Thoracic aorta (tissue), 2 donors: ENCODE measurements around the gene OR52E6. TPM values are rescaled to one million over a fixed set of nuclear protein-coding genes. Genes with fewer than 3 reads are reported as not detected.

Source experiments
- ATAC-seq: fragments of 150-250 bp; one replicate; pipeline ENCODE4 v1.8.0; 2017; ENCODE audit warnings: low read depth; ENCODE audit not compliant: insufficient number of reproducible peaks, low FRiP score
- DNase-seq: peaks from one replicate; pipeline ENCODE4 v3.0.0-alpha.2; 2020; ENCODE audit warnings: low spot score
- H3K27ac ChIP-seq, 2 donors: fragments of 200-600 bp; sonication (generic); 1 replicate in 1 of 2; 2 replicates in 1 of 2; pipeline ENCODE4 v1.5.1; 2016; ENCODE audit warnings: mild to moderate bottlenecking in 2 of 2, moderate library complexity in 2 of 2
- H3K27me3 ChIP-seq: fragments of 200-600 bp; sonication (generic); replicated peaks from 2 replicates; pipeline ENCODE4 v1.6.0; 2016; ENCODE audit warnings: mild to moderate bottlenecking; ENCODE audit not compliant: insufficient read depth
- H3K36me3 ChIP-seq: fragments of 200-600 bp; sonication (generic); one replicate; pipeline ENCODE4 v1.5.1; 2016
- H3K4me1 ChIP-seq, 2 donors: fragments of 200-600 bp; sonication (generic); 1 replicate in 1 of 2; 2 replicates in 1 of 2; pipeline versions ENCODE4 v1.5.1 to v1.6.0; 2016; ENCODE audit warnings: low read depth in 2 of 2, mild to moderate bottlenecking in 1 of 2; ENCODE audit not compliant: control insufficient read depth in 1 of 2
- H3K4me3 ChIP-seq: fragments of 200-600 bp; sonication (generic); 2 replicates; pipeline ENCODE4 v1.5.1; 2016; ENCODE audit warnings: mild to moderate bottlenecking
- H3K9me3 ChIP-seq: fragments of 200-600 bp; sonication (generic); 2 replicates; pipeline ENCODE4 v1.5.1; 2016
- CTCF ChIP-seq: fragments of 200-600 bp; sonication (generic); IDR thresholded peaks from one replicate; pipeline ENCODE4 v1.5.1; 2019; ENCODE audit warnings: antibody characterized with exemption
- total RNA-seq, 2 donors: library from RNA; depleted of rRNA; stranded (reverse); fragments of >200 nt; gene quantifications; one replicate each; pipeline versions ENCODE4 v1.1.0 to v1.2.3, GENCODE V29; 2016

The OR52E6 gene
- total RNA-seq, 2 donors from 2014 or later, result not detected

- no peak for ATAC-seq
- Histone ChIP-seq H3K27me3 (no peaks in the 10 kb centered on the region), H3K4me1 (no peaks in the 10 kb centered on the region), H3K4me3 (no peak within 1 kb of the TSS), H3K9me3 (no peaks in the 10 kb centered on the region), H3K27ac (no peak within 1 kb of the TSS), H3K36me3 (no peaks in the 10 kb centered on the region)
- TF ChIP-seq CTCF, result no peak
- no peak for DNase-seq
Observed at GRCh38 chr11:5880329-5880728, 38.6 kb upstream of the OR52E6 start, which contains the start of gene OR52E4. TSS of gene OR52E4 (plus strand) at chr11:5880629. CDS start at chr11:5884293, 3,664 bp downstream.

DNA sequence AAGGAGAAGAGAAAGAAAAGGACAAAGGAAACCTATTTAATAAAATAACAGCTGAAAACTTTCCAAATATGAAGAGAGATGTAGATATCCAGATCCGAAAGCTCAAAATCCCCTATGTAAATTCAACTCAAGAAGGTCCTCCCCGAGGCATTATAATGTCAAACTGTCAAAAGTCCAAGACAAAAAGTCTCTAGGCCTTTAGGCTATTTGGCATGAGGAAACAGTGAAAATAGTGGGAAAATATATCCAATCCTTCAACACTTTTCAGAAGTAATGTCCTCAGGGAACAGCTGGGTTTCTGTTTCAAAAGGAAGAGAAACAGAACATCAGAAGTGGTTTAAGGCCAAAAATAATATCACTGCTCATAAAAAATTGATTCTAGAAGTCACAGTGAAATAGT lies 36.9 kb upstream of the OR52E6 start:
- no peak for TF ChIP-seq CTCF
- no peaks in the 10 kb centered on the region for H3K9me3 ChIP-seq

DNA sequence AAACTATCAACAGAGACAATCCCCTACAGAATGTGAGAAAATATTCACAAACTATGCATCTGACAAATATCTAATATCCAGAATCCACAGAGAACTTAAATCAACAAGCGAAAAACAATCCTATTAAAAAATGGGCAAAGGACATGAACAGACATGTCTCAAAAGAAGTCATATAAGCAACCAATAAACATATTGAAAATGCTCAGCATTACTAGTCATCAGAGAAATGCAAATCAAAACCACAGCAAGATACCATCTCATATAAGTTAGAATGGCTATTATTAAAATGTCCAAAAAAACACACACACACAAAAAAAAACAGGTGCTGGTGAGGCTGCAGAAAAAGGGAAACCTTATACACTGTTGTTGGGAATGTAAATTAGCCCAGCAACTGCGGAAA lies 24.1 kb upstream of the OR52E6 start:
- Histone ChIP-seq H3K4me1 (no peaks in the 10 kb centered on the region), H3K27ac (no peak overlapping the region), H3K27me3 (no peaks in the 10 kb centered on the region), H3K4me3 (no peak overlapping the region), H3K36me3 (no peaks in the 10 kb centered on the region), H3K9me3 (no peaks in the 10 kb centered on the region)
- ATAC-seq (no peak), DNase-seq (no peak)
- TF ChIP-seq CTCF, result no peak

More for the DNA sequence above, 36.9 kb upstream of the OR52E6 start:
- H3K27me3 ChIP-seq, result no peaks in the 10 kb centered on the region
- H3K27ac ChIP-seq, result no peak overlapping the region
- no peak for ATAC-seq
- no peak overlapping the region for H3K4me3 ChIP-seq
- no peak for DNase-seq
- H3K36me3 ChIP-seq, result no peaks in the 10 kb centered on the region
- H3K4me1 ChIP-seq, result no peaks in the 10 kb centered on the region

DNA sequence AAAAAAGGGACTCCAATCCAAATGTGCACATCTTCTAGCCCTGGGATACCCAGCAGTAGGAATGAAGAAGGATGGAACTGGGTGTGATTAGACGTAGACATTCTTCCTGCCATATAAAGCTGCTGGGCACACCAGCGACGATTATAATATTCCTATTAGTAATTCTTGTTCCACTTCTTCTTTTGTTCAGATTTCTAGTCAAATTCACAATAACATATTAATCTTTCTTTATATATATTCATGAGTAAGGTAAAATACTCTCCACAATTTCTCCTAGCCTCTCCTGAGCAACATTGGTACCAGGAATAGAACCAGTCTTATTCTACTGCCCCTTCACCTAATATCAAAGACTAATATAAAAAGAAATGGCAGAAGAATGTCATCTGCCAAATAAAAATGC lies 15.9 kb upstream of the OR52E6 start, which contains the start of gene OR52E8:
Gene OR52E8, minus strand, starts transcription at position 101 of the 400 bp plus-strand sequence. Its CDS starts 0 bp downstream, at position 101.
- no peaks in the 10 kb centered on the region for H3K4me1 ChIP-seq
- H3K27me3 ChIP-seq, result no peaks in the 10 kb centered on the region
- H3K36me3 ChIP-seq, result no peaks in the 10 kb centered on the region
- no peak for DNase-seq
- no peak for ATAC-seq
- H3K9me3 ChIP-seq, result no peaks in the 10 kb centered on the region
- H3K4me3 ChIP-seq, result no peak within 1 kb of the TSS
- no peak for TF ChIP-seq CTCF
- no peak within 1 kb of the TSS for H3K27ac ChIP-seq

- no peaks in the 10 kb centered on the region for H3K36me3 ChIP-seq
- DNase-seq (no peak), ATAC-seq (no peak)
- no peaks in the 10 kb centered on the region for H3K9me3 ChIP-seq
- no peaks in the 10 kb centered on the region for H3K27me3 ChIP-seq
- no peak for TF ChIP-seq CTCF
- H3K4me1 ChIP-seq, result no peaks in the 10 kb centered on the region
- no peak overlapping the region for H3K4me3 ChIP-seq
- no peak overlapping the region for H3K27ac ChIP-seq
Observed at GRCh38 chr11:5851002-5851401, 9.3 kb upstream of the OR52E6 start.
